Measurements from ENCODE around the gene OTOGL.

OTOGL gene

GRCh38 chr12:80325167-80325959 is 226.0 kb downstream of the OTOGL start:
- Histone ChIP-seq H3K4me3 (no peak overlapping the region), H3K36me3 (no peaks in the 10 kb centered on the region), H3K27ac (no peak overlapping the region), H3K27me3 (no peaks in the 10 kb centered on the region), H3K4me1 (peaks cover 0 to under 1% (median 0%) of the 10 kb centered on the region in 4 donors), H3K9me3 (no peaks in the 10 kb centered on the region)
- no peak for DNase-seq
- intact Hi-C loops (cut with DNase I; ENCODE audit: low total_unique reads), result no loop called here
- TF ChIP-seq, protein P1, sequence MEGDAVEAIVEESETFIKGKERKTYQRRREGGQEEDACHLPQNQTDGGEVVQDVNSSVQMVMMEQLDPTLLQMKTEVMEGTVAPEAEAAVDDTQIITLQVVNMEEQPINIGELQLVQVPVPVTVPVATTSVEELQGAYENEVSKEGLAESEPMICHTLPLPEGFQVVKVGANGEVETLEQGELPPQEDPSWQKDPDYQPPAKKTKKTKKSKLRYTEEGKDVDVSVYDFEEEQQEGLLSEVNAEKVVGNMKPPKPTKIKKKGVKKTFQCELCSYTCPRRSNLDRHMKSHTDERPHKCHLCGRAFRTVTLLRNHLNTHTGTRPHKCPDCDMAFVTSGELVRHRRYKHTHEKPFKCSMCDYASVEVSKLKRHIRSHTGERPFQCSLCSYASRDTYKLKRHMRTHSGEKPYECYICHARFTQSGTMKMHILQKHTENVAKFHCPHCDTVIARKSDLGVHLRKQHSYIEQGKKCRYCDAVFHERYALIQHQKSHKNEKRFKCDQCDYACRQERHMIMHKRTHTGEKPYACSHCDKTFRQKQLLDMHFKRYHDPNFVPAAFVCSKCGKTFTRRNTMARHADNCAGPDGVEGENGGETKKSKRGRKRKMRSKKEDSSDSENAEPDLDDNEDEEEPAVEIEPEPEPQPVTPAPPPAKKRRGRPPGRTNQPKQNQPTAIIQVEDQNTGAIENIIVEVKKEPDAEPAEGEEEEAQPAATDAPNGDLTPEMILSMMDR (IDR thresholded peaks at IDR 0.05), result no peak

- DNase-seq, result no peak
- H3K4me3 ChIP-seq, result no peak overlapping the region
Observed at GRCh38 chr12:80332827-80333226, 233.5 kb downstream of the OTOGL start.

GRCh38 chr12:80352474-80352873 is 253.1 kb downstream of the OTOGL start:
- TF ChIP-seq, protein P1 (IDR thresholded peaks at IDR 0.05), result no peak
- intact Hi-C loops (cut with DNase I; ENCODE audit: low total_unique reads), result no loop called here
- H3K27ac ChIP-seq, result no peak overlapping the region

More at GRCh38 chr12:80332827-80333226, 233.5 kb downstream of the OTOGL start:
- Histone ChIP-seq H3K36me3 (no peaks in the 10 kb centered on the region), H3K27me3 (no peaks in the 10 kb centered on the region), H3K27ac (no peak overlapping the region), H3K9me3 (no peaks in the 10 kb centered on the region), H3K4me1 (no peaks in the 10 kb centered on the region)
- intact Hi-C loops (cut with DNase I; ENCODE audit: low total_unique reads), result no loop called here
- TF ChIP-seq, protein P1 (IDR thresholded peaks at IDR 0.05), result no peak

GRCh38 chr12:80353254-80353653 is 253.9 kb downstream of the OTOGL start:
- intact Hi-C loops (cut with DNase I; ENCODE audit: low total_unique reads), result no loop called here
- H3K4me3 ChIP-seq, result no peak overlapping the region
- H3K27ac ChIP-seq, result no peak overlapping the region
- H3K27me3 ChIP-seq, result no peaks in the 10 kb centered on the region
- no peaks in the 10 kb centered on the region for H3K9me3 ChIP-seq
- TF ChIP-seq, protein P1 (IDR thresholded peaks at IDR 0.05), result no peak
- H3K36me3 ChIP-seq, result no peaks in the 10 kb centered on the region
- no peak for DNase-seq
- H3K4me1 ChIP-seq, result no peaks in the 10 kb centered on the region

More at GRCh38 chr12:80352474-80352873, 253.1 kb downstream of the OTOGL start:
- Histone ChIP-seq H3K4me1 (no peaks in the 10 kb centered on the region), H3K27me3 (no peaks in the 10 kb centered on the region), H3K36me3 (no peaks in the 10 kb centered on the region), H3K9me3 (no peaks in the 10 kb centered on the region), H3K4me3 (no peak overlapping the region)
- no peak for DNase-seq

- TF ChIP-seq, protein P1 (IDR thresholded peaks at IDR 0.05), result no peak
- no peak for DNase-seq
- no peaks in the 10 kb centered on the region for H3K36me3 ChIP-seq
- intact Hi-C loops (cut with DNase I; ENCODE audit: low total_unique reads), result no loop called here
- H3K27ac ChIP-seq, result no peak overlapping the region
- H3K4me1 ChIP-seq, result no peaks in the 10 kb centered on the region
- H3K4me3 ChIP-seq, result no peak overlapping the region
- no peaks in the 10 kb centered on the region for H3K9me3 ChIP-seq
- no peaks in the 10 kb centered on the region for H3K27me3 ChIP-seq
Observed at GRCh38 chr12:80356097-80356496, 256.8 kb downstream of the OTOGL start.

Measured in tibial artery (tissue), 4 donors.